NOMO-1 treated with dmso at 0.1 percent for 144 hours (cell line): ENCODE measurements around the gene CEP170.
"Not testable (repeated sequence)": the region's sequence is repeated elsewhere in the genome, so short reads cannot be mapped to it uniquely, and the experiment has no call there.

Source experiments
- DNase-seq: peaks from one replicate; lab custom pipeline; 2025; ENCODE audit not compliant: unreplicated experiment; lab: John Stamatoyannopoulos, UW

Gene CEP170

GRCh38 chr1:243087368-243087767 is 167.7 kb downstream of the CEP170 start:
- not testable (repeated sequence) for DNase-seq
